ENCODE measurements around the gene DPEP3.
A peak's percentile ranks its signal among the peaks of the same experiment; 100 is the strongest.
"Not testable (repeated sequence)": the region's sequence is repeated elsewhere in the genome, so short reads cannot be mapped to it uniquely, and the experiment has no call there.

The DPEP3 gene

DNA sequence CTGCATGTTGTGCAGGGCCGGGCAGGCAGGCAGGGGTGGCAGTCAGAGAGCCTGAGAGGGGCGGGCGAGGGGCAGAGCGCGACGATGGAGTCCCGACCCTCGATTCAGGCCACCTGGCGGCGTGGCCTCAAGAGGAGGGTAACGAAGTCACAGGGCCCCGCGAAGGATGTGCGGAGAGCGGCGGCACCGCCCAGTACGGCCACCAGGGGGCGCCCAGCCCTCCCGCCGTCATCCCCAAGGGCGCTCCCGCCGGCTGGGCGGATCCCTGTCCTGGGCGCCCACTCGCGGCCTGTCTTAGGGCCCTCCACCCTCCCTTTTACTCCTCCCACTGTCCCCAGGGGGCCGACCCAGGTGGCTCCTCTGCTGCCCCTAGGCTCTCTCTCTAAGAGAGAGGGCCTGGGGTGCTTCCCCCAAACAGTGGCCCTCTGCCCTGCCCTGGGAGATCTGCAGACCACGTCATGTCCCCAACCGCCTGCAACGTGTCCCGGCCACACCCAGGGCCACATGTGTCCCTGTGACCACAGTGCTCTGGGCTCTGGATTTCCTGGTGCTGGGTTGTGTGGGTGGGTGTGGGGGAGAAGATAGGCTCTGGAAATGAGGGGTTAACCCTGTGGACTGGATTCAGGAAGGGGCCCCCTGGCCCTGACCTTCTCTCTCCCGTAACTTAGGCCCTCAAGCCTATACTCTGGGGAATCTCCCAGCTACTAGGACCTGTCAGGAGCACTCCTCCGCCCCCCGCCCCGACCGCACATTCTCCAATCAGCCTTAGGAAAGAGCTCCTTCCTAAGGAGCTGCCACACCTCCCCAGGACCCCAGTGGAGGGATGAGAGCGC is 13.1 kb upstream of the DPEP3 start:
- DNase-seq = peak; percentile 5

DNA sequence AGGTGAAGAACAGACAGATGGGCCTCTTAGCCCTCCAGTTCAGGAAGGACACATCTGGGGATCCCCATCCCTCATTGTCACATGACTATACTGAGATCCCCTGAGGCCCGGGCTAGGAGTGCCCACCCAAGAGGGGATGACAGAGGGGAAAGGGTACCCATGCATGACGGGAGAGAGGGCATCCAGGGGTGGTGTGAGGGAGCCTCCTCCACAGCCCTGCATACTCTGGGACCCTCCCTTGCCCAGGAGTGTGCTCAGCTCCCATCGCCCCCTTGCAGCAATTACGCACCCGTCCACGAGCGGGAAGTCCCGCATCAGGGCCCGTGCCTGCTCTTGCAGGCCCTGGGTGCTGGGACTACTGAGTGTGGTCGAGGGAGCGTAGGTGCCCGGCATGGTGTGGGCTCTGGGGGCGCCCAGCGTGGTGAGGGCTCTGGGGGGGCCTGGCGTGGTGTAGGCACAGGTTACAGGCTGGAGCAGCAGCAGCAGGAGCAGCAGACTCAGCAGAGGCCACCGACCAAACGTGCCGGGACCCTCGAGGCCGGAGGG is 12.4 kb upstream of the DPEP3 start:
- DNase-seq = no peak

DNA sequence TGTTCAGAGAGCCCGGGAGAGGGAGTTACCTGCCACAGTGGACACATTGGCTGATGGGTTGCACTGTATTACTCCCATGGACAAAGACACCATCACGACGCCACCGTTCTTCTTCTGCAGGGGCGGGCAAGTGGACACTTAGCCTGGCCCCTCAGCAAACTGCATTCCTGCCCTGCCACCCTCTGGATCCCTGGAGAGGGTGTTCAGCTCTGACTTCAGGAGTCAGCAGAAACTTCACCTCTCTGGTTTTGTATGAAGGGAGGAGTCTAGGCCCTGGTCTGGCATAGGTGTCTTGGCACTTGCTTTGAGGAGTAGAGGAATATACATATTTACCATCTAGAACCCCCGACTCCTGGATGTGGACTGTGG is 9.7 kb upstream of the DPEP3 start:
- DNase-seq = no peak

DNA sequence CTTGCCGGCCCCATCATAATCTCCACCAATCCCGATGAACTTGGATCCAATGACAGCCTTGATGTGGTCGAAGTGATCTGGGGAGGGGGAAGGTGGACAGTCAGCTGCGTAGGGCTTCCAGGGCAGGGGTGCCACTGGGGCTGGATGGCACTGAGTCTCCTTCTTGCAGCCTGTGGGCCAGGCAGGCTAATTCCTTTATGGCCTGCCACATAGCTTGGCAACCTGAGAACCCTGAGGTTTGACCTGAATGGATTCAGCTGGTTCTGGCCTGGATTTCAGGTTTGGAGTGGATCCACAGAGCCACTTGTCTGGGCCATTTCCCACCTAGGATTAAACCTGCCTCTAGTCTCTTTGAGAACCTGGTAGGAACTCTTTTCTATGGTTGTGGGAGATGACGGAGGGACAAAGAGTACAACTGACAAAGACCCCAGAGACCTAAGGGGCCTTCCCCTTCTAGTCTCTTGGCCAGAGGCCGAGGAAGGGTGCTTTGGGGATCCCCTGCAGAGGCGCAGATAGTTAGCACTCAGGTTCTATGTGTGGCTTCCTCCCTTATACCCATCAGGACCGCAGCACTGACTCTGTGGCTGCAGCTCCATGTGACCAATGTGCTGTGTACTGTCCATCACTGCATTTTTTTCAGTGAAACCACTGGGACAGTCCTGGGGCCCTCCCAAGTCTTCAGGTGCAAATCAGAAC is 9.2 kb upstream of the DPEP3 start:
- no peak for DNase-seq

DNA sequence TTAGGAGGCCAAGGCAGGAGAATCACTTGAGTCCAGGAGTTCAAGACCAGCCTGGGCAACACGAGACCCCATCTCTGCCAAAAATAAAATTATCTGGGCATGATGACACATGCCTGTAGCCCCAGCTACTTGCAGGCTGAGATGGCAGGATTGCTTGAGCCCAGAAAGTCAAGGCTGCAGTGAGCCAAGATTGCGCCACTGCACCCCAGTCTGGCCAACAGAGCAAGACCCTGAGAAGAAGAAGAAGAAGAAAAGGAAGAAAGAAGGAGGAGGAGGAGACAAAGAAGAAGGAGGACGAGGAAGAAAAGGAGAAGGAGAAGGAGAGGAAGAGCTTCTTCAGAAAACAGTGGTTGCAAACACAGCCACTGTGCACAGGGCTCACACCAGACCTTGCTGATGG is 8.4 kb upstream of the DPEP3 start:
- no peak for DNase-seq

DNA sequence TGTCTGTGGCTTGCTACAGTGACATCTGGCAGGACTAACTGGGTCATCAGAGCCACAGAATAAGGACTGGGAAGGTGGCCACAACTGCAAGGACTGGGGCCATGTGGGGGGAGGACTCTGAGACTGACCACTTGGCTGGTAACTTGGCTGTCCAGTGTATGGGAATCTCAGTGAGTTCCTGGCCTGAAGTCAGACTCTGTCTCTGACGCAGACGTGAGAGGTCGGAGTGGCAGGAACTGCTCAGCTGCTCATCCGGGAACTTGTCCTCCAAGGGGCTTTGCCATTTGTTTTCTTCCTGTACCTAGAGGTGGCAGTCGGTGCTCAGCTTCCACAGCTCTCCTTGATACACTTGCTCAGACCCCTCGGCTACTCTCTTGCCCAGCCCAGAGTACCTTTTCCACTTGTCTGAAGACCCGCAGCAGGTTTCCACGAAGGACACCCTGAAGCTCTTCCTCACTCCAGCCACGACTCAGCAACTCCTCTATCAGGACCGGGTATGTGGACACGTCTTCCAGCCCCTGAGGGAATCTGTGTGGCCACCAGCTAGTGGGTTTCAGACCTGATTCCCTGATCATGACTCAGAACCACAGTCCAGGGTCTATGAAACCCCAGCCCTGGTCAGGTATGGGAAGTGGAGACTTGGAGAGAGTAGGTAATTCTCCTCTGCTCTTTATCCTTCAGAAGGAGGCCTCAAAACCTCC is 7.3 kb upstream of the DPEP3 start:
- no peak for DNase-seq

DNA sequence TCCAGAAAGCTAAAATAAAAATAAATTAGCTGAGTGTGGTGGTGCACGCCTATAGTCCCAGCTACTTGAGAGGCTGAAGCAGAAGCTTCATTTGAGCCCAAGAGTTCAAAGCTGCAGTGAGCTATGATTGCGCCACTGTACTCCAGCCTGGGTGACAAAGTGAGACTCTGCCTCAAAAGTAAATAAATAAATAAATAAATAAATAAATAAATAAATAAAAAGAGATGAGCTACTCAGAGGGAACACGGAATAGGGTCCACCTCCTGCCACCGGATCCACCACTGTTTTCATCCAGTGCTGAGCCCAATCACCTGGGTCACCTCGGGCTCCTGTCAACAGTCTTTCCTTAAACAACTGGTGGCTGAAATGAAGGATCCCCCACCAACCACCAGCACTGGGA is 6.7 kb upstream of the DPEP3 start:
- no peak for DNase-seq

DNA sequence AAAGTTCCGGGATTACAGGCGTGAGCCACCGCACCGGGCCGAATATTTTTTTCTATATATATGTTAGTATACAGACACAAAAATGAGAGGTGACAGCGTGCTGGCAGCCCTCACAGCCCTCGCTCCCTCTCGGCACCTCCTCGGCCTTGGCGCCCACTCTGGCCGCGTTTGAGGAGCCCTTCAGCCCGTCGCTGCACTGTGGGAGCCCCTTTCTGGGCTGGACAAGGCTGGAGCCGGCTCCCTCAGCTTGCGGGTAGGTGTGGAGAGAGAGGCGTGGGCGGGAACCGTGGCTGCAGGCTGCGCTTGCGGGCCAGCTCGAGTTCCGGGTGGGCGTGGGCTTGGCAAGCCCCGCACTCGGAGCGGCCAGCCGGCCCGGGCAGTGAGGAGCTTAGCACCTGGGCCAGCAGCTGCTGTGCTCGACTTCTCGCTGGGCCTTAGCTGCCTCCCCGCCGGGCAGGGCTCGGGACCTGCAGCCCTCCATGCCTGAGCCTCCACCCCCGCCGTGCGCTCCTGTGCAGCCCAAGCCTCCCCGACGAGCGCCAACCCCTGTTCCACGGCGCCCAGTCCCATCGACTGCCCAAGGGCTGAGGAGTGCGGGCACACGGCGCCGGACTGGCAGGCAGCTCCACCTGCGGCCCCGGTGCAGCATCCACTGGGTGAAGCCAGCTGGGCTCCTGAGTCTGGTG is 1.9 kb upstream of the DPEP3 start:
- no peak for DNase-seq

DNA sequence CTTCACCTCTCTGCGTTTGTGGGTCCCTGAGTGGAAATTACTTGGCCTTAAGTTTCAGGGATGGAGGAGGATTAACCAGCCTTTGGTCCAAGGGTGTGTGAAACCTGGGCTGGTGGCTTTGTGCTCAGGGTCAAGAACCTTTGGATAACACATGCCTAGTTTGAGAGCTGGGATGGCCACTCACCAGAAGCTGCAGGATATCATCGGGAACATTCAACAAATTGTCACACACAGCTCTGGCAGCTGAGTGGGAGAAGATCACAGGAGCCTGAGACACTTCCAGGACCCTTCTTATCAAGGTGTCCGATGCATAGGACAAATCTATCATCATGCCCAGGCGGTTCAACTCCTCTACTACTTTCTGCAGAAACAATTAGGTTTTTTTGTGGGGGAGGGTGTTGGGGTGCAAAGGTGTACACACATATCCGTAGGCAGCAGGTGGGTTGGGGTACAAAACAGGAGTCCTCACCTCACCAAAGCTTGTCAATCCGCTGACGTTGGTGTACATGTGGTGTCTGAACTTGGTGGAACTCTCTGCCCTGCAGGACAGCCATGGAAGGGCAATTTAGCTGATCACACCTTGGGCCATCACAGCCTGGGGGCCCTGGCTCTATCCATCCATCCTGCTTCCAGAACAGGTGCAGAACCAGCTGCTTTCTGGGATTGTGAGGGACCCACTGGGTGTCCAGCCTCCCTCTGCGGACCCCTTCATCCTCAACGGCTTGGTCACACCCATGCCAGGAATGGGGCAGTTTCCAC is 2.7 kb downstream of the DPEP3 start:
- no peak for DNase-seq

DNA sequence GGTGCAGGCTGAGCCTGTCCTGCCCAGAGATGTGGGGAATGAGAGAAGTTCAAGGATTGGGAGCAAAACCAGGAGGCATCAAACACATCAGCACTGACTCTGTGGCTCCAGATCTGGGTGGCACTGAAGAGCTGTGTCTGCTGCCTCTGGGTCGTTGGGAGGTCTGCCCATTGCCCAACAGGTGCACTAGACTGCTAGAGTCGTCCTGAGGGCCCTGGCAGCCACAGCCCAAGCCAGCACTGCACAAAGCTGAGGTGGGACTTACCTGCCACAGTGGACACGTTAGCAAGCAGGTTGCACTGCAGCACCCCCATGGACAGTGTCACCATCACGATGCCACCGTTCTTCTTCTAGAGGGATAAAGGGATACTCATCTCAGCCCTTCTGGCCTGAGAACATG is 3.3 kb downstream of the DPEP3 start:
- no peak for DNase-seq

DNA sequence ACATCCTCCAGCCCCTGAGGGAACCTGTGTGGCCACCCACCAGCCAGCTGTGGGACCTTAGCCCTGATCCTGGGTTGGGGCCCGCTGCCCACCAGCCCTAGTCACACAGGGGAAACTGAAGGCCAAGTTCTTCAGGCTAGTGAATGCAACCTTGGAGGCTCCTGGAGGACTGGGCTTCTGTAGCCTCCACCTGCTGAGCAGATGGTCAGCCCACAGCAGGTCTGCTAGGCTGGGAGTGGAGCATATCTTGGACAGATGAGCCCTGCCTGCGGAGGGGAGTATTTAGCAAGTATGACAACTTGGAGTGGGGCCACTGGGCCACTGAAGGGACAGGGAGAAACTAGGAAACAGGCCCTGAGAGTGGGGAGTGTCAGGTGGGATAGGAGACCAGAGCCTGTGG is 4.1 kb downstream of the DPEP3 start:
- DNase-seq = no peak

DNA sequence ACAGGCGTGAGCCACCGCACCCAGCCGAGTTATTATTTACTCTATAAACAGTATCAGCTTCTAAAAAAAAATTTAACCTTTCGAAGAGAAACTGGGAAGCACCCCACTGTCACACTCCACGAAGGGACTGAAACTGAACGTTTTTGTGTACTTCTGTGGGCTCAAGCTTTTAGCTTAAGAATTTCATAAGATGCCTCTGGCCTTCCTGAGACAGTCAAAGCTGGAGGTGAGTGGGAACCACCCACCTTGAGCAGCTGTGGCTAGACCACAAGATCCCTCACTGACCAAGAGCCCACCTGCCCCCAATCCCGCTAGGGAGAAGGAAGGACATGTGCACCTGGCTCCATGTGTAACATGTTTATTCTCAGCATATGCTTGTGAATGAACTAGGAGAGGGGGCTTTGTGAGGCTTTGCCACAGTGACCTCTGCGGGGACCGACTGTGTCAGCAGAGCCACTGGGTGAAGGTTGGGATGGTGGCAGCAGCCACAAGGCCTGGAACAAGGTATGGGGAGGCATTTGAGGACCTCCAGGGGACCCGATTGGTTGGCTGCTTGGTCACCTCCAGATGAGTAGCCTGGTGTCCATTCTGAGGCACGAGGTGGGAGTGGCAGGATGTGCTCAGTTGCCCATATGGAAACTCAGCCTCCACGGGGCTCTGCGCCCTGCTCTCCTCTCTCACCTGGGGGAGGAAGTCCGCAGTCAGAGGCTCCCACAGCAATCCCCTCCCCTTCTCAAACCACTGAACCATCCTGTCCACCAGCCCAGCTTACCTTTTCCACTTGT is 4.8 kb downstream of the DPEP3 start:
- no peak for DNase-seq

DNA sequence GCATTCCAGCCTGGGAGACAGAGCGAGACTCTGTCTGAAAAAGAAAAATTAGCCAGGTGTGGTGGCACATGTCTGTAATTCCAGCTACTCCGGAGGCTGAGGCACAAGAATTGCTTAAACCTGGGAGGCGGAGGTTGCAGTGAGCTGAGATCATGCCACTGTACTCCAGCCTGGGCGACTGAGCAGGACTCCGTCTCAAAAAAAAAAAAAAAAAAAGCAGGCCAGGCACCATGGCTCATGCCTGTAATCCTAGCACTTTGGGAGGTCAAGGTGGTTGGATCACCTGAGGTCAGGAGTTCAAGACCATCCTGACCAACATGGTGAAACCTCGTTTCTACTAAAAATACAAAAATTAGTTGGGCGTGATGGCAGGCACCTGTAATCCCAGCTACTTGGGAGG is 8.0 kb downstream of the DPEP3 start:
- DNase-seq = not testable (repeated sequence)

DNA sequence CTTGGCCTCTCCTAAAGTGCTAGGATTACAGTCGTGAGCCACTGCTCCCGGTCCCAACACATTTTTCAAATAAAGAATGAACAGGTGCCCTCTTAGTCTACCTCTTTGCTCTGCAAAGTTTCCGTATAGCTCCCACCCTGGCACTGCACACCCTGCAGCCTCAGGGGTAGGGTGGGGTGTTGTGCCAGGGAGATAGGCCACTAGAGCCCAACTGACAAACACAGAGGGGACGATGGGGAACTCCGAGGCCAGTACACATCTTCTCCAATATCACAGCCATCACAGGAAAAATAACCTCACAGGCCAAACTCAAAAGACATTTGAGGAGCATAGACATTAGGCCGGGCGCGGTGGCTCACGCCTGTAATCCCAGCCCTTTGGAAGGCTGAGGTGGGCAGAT is 9.2 kb downstream of the DPEP3 start:
- no peak for DNase-seq

DNA sequence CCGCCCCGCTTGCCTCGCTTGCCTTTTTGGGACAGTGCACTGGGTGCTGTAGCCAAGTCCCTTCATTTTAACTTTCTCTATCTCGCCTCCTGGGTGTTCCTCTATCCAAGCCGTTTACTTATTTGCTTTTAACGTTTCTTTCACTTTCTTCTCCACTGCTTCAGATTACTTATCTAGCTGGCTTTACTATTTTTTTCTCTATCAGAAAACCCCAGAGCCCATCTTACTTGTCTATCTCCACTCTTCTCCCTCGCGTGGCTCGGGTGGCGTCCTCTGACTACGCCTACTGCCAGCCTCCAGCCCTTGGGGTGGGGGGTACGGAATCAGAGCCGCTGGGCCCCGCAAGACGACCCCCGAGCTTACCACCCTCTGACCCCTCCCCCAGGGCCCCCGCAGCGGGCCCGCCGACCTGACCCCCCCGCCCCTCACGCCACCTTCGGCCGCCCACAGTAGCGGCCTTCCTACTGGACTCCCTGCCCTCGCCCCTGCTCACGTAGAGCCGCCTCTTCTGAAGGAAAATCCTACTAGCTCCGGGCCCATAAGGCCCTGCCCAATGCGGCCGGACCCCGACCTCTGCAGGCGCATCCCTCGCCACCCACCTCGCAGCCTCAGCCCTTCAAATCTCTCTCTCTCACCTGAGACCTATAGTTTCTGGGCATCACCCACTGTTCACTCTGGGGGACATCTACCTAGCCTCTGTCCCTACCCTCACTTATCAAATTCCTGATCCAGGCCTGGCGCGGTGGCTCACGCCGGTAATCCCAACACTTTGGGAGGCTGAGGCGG is 10.9 kb downstream of the DPEP3 start:
- no peak for DNase-seq

DNA sequence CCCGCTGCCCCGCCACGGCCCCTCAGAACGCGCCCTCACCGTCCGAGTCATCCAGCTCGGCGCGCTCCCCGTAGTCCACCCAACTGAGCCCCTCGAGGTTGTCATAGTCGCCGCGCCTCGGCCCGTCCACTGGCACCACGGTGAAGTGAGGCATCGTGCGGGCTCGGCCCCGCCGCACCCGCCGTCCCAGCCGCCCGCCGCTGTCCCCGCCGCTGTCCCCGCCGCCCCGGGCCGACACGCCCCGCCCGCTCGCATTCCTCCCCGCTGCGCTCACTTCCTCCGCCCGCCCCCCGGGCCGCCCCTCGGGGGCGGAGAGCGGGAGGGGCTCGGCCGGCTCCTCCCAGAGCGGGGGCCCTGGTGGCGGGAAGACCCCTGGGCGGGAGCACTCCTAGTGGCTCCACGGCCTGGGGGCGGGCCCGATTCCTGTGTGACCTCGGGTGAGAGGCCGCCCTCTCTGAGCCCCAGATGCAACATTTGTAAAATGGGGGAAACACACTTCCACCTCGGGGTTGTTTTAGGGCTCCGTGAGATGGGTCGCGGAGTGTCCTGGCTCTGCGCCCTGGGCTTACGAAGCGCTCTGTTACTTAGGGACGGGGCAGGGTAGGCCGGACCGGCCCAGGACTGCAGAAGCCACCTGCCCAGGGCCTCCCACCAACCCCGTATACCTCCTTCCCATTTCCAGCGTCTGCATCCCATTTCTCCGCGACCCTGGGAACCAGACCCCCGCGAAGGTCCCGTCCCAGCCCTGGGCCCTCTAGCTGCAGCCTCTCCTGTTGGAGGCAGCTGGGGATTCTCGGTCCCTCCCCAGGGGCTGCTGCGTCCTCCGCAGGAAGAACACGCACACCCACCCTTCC is 11.7 kb downstream of the DPEP3 start, which contains the start of gene SLC12A4:
TSS of gene SLC12A4 (minus strand) at position 238 of the 854 bp plus-strand sequence. CDS start at position 154, 84 bp downstream.
- DNase-seq = no peak

DNA sequence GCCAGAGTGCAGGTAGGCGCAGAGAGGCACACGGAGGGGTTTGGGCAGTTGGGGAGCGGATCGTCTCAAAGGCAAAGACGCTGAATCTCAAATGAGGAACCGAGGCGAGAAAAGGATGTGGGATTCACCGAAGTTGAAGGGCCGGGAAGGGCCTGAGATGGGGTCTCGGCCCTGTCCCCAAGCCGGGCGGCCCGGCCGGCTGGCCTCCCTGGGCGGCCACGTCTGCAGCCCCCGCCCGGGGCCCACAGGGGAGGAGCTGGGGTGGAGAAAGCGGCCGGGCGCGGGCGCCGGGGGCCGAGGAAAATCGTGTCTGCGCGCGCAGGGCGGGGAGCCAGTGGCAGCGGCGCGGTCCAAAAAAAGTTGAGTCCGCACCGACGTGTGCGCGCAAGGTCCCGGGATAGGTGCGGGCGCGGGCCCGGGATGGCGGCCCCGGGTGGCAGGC is 12.3 kb downstream of the DPEP3 start:
- DNase-seq = no peak

DNA sequence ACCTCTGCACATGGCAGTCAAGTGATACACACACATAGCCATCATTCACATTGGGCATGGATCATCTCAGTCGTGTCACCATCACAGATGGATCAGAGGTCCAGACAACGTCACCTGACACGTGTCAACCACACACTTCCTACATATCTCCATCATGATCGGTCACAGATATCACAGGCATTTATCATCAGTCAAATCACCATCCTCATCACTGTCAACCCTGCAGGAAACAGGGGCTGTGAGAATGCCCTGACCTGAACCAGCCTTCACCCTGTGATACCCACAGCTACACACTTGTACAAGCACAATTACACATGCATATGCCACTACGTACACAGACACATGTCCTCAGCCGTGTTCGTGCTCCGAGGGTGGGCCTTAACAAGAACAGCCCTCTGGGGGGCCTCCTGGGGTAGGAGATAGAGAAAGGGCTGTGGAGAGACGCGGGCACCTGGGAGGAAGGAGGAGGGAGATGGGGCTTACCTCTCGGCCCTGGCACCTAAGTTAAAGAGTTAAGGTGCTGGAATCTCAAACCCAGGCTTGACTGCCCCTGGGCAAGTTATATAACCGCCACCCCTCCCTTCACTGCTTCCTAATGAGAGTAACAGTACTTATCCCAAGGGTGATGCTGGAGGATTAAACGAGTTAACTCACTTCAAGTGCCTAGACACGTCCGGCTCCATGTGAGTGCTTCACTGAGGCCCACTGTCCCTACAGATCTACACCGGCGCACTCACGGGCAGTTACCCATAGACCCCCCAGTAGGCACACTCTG is 12.9 kb downstream of the DPEP3 start:
- no peak for DNase-seq
